ENCODE measurements around the gene MPHOSPH6.
"Not testable (repeated sequence)": the region's sequence is repeated elsewhere in the genome, so short reads cannot be mapped to it uniquely, and the experiment has no call there.

Gene MPHOSPH6

GRCh38 chr16:82113741-82114140, 56.3 kb downstream of the MPHOSPH6 start:
- no peak for DNase-seq

GRCh38 chr16:82111944-82112343, 58.1 kb downstream of the MPHOSPH6 start:
- no peak for DNase-seq

- DNase-seq = not testable (repeated sequence)
Measured at GRCh38 chr16:82109266-82109665, 60.8 kb downstream of the MPHOSPH6 start.

- no peak for DNase-seq
Measured at GRCh38 chr16:82108774-82109173, 61.2 kb downstream of the MPHOSPH6 start.

GRCh38 chr16:82108100-82108499, 61.9 kb downstream of the MPHOSPH6 start:
- DNase-seq = no peak

- no peak for DNase-seq
Measured at GRCh38 chr16:82105107-82105506, 64.9 kb downstream of the MPHOSPH6 start.
